ENCODE measurements around the gene EMC10. TPM values are rescaled to one million over a fixed set of nuclear protein-coding genes. Genes with fewer than 3 reads are reported as not detected.

The EMC10 gene
- total and polyA plus RNA-seq, 12 donors: 39.4 to 216 (median 123) TPM

- no peaks in the 10 kb centered on the region for H3K27me3 ChIP-seq
- H3K27ac ChIP-seq: peak overlapping the region in 1 of 5 donors; percentile 75
- DNase-seq: peak in 2 of 7 donors; percentile 43 to 85
- TF ChIP-seq POLR2A (IDR thresholded peaks at IDR 0.05): peak in 1 of 2 donors; percentile 11
- TF ChIP-seq, protein P1, sequence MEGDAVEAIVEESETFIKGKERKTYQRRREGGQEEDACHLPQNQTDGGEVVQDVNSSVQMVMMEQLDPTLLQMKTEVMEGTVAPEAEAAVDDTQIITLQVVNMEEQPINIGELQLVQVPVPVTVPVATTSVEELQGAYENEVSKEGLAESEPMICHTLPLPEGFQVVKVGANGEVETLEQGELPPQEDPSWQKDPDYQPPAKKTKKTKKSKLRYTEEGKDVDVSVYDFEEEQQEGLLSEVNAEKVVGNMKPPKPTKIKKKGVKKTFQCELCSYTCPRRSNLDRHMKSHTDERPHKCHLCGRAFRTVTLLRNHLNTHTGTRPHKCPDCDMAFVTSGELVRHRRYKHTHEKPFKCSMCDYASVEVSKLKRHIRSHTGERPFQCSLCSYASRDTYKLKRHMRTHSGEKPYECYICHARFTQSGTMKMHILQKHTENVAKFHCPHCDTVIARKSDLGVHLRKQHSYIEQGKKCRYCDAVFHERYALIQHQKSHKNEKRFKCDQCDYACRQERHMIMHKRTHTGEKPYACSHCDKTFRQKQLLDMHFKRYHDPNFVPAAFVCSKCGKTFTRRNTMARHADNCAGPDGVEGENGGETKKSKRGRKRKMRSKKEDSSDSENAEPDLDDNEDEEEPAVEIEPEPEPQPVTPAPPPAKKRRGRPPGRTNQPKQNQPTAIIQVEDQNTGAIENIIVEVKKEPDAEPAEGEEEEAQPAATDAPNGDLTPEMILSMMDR (IDR thresholded peaks at IDR 0.05): no peak
- no peaks in the 10 kb centered on the region for H3K9me3 ChIP-seq (replicated peaks in 1 of 3)
- H3K4me1 ChIP-seq (replicated peaks in 1 of 2): peaks cover 8% of the 10 kb centered on the region in 2 donors
- 33 to 45% (median 38%) methylated on average over 23 to 38 of the region's 38 CpGs for WGBS, 4 donors
- H3K36me3 ChIP-seq (replicated peaks in 1 of 2): no peaks in the 10 kb centered on the region
- intact Hi-C loops (cut with DNase I): no loop called here
- H3K4me3 ChIP-seq: no peak overlapping the region
Measured at GRCh38 chr19:50514346-50515167, 38.2 kb downstream of the EMC10 start.

- Histone ChIP-seq H3K36me3 (replicated peaks in 1 of 2) (no peaks in the 10 kb centered on the region), H3K27ac (peak overlapping the region in 1 of 5 donors; percentile 75), H3K9me3 (replicated peaks in 1 of 3) (no peaks in the 10 kb centered on the region), H3K27me3 (no peaks in the 10 kb centered on the region), H3K4me3 (no peak overlapping the region), H3K4me1 (replicated peaks in 1 of 2) (peaks cover 6 to 7% of the 10 kb centered on the region in 2 donors)
- TF ChIP-seq POLR2A (IDR thresholded peaks at IDR 0.05): no peak
- TF ChIP-seq, protein P1 (IDR thresholded peaks at IDR 0.05): no peak
- intact Hi-C loops (cut with DNase I): no loop called here
- DNase-seq: no peak
- WGBS, 4 donors: 60 to 83% (median 70%) methylated on average over 1 to 11 of the region's 11 CpGs
Measured at GRCh38 chr19:50515168-50515561, 38.9 kb downstream of the EMC10 start.

DNA sequence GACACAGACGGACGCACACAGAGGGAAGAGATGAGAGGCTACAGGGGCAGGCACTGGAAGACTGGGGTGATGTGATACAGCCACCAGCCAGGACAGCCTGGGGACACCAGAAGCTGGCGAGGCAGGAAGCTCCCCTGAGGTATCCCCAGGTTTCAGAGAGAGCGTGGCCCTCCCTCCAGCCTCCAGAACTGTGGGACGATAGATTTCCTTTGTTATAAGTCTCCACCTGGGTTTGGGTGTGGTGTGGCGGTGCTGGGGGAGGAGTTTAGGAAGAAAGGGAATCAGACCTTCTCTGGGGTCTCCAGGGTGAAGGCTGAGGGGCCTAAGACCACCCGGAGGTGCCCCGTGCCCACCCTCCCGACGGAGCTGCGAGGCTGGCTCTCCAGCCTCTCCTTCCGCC, 40.1 kb downstream of the EMC10 start:
- Histone ChIP-seq H3K27me3 (no peaks in the 10 kb centered on the region), H3K36me3 (replicated peaks in 1 of 2) (no peaks in the 10 kb centered on the region), H3K4me1 (replicated peaks in 1 of 2) (no peaks in the 10 kb centered on the region), H3K9me3 (replicated peaks in 1 of 3) (no peaks in the 10 kb centered on the region), H3K4me3 (no peak overlapping the region), H3K27ac (no peak overlapping the region)
- TF ChIP-seq POLR2A (IDR thresholded peaks at IDR 0.05): no peak
- TF ChIP-seq, protein P1 (IDR thresholded peaks at IDR 0.05): no peak
- no peak for DNase-seq
- WGBS, 4 donors: 41 to 54% (median 45%) methylated on average over 11 to 12 of the region's 12 CpGs
- intact Hi-C loops (cut with DNase I): no loop called here

DNA sequence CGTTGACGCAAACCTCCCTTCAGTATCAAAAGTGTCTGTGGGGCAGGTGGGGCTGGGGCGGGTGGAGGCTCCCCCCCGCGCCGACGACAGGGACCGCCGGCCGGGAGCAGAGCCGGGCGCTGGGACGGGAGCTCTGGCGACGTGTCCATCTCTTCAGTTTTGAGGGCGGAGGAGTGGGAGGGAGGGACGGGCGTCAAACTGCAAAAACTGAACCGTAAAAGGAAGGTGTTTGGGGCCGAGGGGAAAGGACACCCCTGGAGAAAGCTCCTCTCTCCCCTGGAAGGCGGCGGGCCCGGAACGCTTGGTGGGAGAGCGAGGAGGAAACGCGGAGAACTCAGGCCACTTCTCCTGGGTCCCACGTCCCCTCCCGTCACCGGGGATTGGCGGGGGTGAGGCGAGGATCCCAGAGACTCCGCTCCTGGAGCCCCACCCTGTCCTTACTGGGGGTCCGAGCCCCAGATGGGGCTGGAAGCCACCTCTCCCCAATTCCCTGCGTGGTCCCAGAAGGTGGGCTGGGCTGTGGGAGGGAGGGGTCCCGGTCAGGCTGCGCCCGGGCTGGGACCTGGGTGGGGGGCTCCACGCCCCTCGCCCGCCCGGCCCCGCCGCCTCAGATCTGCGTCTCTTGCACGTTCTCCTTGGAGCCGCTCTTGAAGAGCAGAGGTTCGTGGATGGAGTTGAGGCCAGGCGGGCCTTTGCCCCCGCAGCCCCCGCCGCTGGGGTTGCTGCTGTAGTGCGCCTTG, 40.8 kb downstream of the EMC10 start:
- H3K4me1 ChIP-seq (replicated peaks in 1 of 2): no peaks in the 10 kb centered on the region
- intact Hi-C loops (cut with DNase I): no loop called here
- H3K4me3 ChIP-seq: no peak overlapping the region
- H3K27ac ChIP-seq: no peak overlapping the region
- TF ChIP-seq, protein P1 (IDR thresholded peaks at IDR 0.05): no peak
- no peak for TF ChIP-seq POLR2A (IDR thresholded peaks at IDR 0.05)
- no peak for DNase-seq
- no peaks in the 10 kb centered on the region for H3K36me3 ChIP-seq (replicated peaks in 1 of 2)
- no peaks in the 10 kb centered on the region for H3K27me3 ChIP-seq
- 50 to 63% (median 56%) methylated on average over 32 to 53 of the region's 53 CpGs for WGBS, 4 donors
- H3K9me3 ChIP-seq (replicated peaks in 1 of 3): no peaks in the 10 kb centered on the region

Data from adrenal gland (tissue), 12 donors.